Measurements from ENCODE around the gene ARHGAP15.

The ARHGAP15 gene

DNA sequence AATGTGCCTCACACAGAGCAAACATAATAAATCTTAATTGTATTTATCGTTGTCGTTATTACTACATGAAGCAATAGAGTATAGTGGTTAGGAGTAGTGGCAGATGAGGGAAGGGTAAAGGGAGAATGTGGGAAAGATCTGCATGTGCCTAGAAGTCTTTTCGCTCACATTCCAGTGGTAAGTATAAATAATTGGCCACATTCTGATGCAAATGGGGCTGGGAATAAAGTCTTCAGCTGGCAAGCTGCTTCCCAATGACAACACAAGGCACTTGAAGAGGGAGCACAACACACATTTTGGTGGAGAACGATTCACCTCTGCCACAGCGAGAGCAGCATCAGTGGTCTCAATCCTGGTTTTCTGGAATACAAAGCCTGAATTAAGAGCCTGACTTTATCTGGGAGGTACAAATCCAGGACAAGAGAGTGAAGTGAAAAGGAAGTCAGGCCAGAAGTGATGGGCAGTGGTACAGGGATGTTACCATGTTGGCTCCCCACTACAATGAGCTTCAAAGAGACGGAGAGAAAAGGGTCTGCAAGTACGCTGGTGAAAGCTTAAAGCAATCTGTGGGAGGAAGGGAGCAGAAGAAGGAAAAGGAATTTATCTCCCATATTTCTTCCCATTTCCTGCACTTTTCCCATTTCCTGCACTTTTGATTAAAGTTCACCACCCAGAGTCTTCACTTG, 112.3 kb downstream of the ARHGAP15 start:
- H3K27me3 Mint-ChIP-seq (ENCODE audit: low read depth) = no peaks in the 10 kb centered on the region
- H3K9me3 Mint-ChIP-seq = no peaks in the 10 kb centered on the region
- peaks cover 4% of the 10 kb centered on the region for H3K4me1 Mint-ChIP-seq (ENCODE audit: low read depth)
- no peak overlapping the region for H3K4me3 Mint-ChIP-seq
- H3K36me3 Mint-ChIP-seq (ENCODE audit: low read depth) = peaks cover 27% of the 10 kb centered on the region
- peak overlapping the region; percentile 5 for H3K27ac Mint-ChIP-seq

DNA sequence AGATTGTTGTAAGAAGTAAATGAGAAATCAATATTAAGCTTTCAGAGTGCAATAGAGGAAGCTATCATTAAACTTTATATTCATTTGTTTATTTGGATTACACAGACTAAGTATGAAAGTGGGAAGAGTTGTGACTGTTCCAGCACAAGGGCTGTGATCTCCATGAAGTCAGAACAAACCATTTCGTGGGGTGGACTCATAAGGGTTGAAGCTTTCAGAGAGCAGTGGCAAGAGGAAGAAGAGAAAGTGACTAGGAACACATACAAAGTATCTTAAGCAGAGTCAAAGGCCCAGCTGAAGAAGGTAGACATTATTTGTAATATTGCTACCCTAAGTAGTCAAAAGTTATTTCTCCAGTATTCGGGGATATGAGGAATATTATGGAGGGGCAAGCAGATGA, 117.0 kb downstream of the ARHGAP15 start:
- Mint-ChIP-seq H3K27ac (no peak overlapping the region), H3K4me1 (ENCODE audit: low read depth) (peaks cover 15% of the 10 kb centered on the region), H3K27me3 (ENCODE audit: low read depth) (no peaks in the 10 kb centered on the region), H3K9me3 (peaks cover 4% of the 10 kb centered on the region), H3K4me3 (no peak overlapping the region), H3K36me3 (ENCODE audit: low read depth) (peaks cover 29% of the 10 kb centered on the region)

DNA sequence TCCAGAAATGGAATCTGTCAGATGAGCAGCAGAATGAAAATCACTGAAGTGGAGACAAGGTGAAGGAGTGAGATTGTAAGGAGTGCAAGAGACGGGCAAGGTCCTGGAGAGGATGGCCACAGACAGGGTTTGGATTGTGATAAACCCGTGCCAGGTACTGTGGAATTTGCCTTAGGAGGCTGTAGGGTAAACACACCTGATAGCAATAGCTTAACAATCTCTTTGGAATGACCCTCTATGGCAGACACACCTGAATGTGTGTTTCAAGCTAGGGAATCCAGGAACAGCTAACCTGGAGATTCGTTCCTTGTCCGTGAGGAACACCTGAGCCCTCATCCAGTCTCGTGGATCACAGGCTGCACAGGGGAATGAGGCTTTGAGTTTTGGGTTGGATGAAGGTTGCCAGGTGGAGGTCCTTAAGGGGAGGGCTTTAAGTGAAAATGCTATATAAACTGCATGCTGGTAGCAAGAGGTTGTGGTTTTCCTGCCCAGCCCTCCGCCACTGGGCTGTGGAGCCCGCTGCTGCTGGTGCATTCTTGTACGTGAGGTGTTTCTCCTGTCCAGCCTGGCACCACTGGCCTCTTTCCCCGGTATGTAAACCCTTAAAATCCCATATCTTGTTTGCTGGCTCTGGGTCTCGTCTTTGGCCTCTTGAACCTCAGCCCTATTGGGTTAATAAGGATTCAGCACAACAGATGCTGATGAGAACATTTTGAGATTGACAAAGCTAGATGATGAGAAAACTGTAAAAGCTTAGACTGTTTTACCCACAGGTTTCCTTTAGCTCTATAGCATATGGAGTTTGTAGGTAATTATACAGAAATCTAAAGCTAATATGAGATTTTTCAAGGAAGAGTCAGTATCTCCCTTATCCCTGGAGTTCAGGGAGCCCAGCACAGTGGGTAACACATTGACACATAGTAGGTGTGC, 117.9 kb downstream of the ARHGAP15 start:
- Mint-ChIP-seq H3K4me3 (no peak overlapping the region), H3K9me3 (peaks cover 4% of the 10 kb centered on the region), H3K27me3 (ENCODE audit: low read depth) (no peaks in the 10 kb centered on the region), H3K4me1 (ENCODE audit: low read depth) (peaks cover 22% of the 10 kb centered on the region), H3K27ac (no peak overlapping the region), H3K36me3 (ENCODE audit: low read depth) (peaks cover 23% of the 10 kb centered on the region)

DNA sequence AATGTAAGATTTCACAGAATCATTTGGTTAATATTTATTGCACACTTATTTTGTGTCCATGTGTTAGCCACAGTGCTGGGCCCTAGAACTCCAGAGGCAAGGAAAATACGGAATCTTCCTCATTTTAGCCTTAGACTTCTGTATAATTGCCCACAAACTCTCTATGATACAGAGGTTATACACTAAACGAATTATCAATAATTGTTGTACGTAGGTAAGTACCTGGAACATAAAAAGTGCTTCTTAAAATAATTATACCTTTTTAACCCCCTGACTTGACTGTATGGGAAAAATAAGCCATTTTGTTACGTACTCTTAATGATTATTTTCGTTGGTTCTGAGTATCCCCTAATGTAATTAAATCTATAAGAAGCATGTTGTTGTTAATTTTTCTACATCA, 119.4 kb downstream of the ARHGAP15 start:
- Mint-ChIP-seq H3K9me3 (peaks cover 4% of the 10 kb centered on the region), H3K4me3 (no peak overlapping the region), H3K27ac (no peak overlapping the region), H3K4me1 (ENCODE audit: low read depth) (peaks cover 30% of the 10 kb centered on the region), H3K27me3 (ENCODE audit: low read depth) (no peaks in the 10 kb centered on the region), H3K36me3 (ENCODE audit: low read depth) (peaks cover 29% of the 10 kb centered on the region)

DNA sequence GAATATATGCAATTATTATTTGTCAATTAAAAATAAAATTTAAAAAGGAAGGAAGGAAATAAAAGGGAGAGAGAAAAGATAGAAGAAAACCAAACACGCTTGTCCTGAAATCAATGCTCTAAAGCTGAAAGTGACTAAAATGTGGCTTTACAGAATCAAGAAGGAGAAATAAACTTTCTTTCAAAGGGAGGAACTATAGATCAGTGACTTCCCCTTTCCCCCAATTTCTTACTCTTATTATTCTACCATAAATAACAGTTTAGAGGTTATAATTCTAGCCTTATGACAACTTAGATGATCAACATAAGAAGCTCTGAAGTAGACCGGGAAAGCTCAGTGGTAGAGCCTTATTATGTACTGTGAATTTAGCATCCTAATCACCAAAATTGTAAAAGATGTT, 122.5 kb downstream of the ARHGAP15 start:
- no peak overlapping the region for H3K4me3 Mint-ChIP-seq
- peaks cover 4% of the 10 kb centered on the region for H3K9me3 Mint-ChIP-seq
- H3K27me3 Mint-ChIP-seq (ENCODE audit: low read depth) = no peaks in the 10 kb centered on the region
- peaks cover 30% of the 10 kb centered on the region for H3K36me3 Mint-ChIP-seq (ENCODE audit: low read depth)
- H3K27ac Mint-ChIP-seq = peak overlapping the region; percentile 53
- peaks cover 52% of the 10 kb centered on the region for H3K4me1 Mint-ChIP-seq (ENCODE audit: low read depth)

DNA sequence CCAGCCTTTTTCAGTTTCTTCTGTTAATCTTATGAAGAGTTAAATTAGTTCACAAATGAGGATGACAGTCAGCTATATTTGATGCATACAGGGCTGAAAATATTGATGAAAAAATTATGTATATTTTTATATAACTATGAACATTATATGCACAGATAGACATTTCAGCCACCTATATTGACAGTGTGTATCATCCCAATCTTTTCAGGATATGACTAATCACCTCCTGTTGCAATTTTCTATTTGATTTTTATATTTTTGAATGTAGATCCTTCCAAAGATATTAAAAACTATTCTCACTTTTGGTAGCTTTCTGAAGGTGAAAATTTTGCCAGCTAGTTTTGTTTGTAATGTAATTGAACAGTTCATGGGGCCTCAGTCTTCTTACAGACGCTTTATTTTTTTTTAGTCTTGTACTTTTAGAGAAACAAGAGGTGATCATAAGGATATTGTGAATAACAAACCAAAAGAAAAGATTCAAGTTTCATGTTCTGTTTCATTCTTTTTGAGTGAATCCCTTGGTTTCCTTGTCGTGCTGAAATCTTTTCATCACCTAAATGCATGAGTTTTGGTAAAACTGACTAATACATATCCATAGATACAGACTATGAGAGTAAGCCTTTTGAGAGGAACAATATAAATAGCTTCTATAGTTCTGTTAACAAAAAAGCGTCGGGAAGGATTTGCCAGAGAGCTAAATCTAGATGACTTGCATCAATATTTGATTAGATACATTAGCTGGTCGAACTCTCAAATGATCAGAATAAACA, 123.1 kb downstream of the ARHGAP15 start:
- Mint-ChIP-seq H3K9me3 (peaks cover 4% of the 10 kb centered on the region), H3K4me3 (peak overlapping the region; percentile 57), H3K4me1 (ENCODE audit: low read depth) (peaks cover 53% of the 10 kb centered on the region), H3K36me3 (ENCODE audit: low read depth) (peaks cover 29% of the 10 kb centered on the region), H3K27me3 (ENCODE audit: low read depth) (no peaks in the 10 kb centered on the region), H3K27ac (peak overlapping the region; percentile 80)

DNA sequence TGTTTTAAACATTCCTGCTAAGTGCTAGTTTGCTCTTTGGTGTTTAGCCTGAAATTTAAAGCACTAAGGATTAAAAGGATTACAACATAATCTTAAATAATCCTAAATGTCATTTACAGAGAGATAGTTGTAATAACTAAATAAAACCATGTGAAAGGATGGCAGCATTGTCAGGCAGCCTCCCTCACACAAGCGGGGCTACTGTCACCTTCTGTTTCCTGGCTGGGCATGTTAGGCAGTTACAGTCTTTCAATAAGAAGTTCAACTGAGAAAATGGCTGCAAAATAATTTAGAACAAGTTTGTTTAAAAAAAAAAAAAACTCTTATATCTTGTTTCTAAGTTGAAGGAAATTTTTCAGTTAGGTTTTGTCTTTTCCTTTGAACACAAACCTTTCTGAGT, 124.9 kb downstream of the ARHGAP15 start:
- H3K4me1 Mint-ChIP-seq (ENCODE audit: low read depth) = peaks cover 53% of the 10 kb centered on the region
- H3K27ac Mint-ChIP-seq = peak overlapping the region; percentile 83
- H3K4me3 Mint-ChIP-seq = peak overlapping the region; percentile 23
- peaks cover 20% of the 10 kb centered on the region for H3K36me3 Mint-ChIP-seq (ENCODE audit: low read depth)
- H3K9me3 Mint-ChIP-seq = peaks cover 4% of the 10 kb centered on the region
- no peaks in the 10 kb centered on the region for H3K27me3 Mint-ChIP-seq (ENCODE audit: low read depth)

DNA sequence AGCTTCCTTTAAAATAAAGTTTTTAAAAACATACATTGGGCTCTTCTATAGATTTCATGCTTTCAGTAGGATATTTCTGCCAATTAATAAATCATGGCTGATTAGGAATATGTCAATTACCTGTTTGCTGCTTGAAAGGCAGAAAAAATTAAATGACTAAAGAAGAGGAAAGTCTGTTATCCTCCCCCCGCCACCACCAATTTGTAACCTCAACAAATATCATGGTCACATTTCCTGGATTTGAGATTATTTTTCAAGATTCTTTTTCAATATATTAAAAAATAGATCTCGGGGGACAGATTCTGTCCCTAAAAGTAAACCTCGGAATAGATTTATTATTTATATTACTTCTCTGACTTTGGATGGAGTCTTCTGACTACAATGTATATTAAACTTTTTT, 125.9 kb downstream of the ARHGAP15 start:
- H3K36me3 Mint-ChIP-seq (ENCODE audit: low read depth) = peaks cover 18% of the 10 kb centered on the region
- H3K27me3 Mint-ChIP-seq (ENCODE audit: low read depth) = no peaks in the 10 kb centered on the region
- H3K4me1 Mint-ChIP-seq (ENCODE audit: low read depth) = peaks cover 57% of the 10 kb centered on the region
- H3K9me3 Mint-ChIP-seq = peaks cover 4% of the 10 kb centered on the region
- H3K4me3 Mint-ChIP-seq = peak overlapping the region; percentile 16
- peak overlapping the region; percentile 95 for H3K27ac Mint-ChIP-seq

DNA sequence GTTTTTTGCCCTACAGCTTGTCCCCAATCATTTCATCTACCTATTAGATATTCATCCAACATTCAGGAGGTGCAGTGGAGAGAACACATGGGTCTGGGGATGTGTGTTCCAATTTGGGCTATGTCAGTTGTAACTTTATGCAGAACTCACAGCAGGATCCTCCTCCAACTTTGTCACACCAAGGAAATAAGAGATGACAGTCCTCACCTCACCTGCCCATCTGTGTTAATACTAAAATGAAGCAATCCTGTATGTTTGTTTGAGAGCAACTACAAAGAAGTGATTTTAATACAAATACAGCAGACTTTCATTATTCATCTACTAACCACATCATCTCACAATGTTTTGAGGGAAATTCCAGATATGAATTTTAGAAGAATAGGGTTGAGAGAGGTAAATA, 126.7 kb downstream of the ARHGAP15 start:
- H3K4me3 Mint-ChIP-seq = peak overlapping the region; percentile 78
- no peaks in the 10 kb centered on the region for H3K27me3 Mint-ChIP-seq (ENCODE audit: low read depth)
- peak overlapping the region; percentile 95 for H3K27ac Mint-ChIP-seq
- H3K9me3 Mint-ChIP-seq = no peaks in the 10 kb centered on the region
- peaks cover 56% of the 10 kb centered on the region for H3K4me1 Mint-ChIP-seq (ENCODE audit: low read depth)
- peaks cover 12% of the 10 kb centered on the region for H3K36me3 Mint-ChIP-seq (ENCODE audit: low read depth)

DNA sequence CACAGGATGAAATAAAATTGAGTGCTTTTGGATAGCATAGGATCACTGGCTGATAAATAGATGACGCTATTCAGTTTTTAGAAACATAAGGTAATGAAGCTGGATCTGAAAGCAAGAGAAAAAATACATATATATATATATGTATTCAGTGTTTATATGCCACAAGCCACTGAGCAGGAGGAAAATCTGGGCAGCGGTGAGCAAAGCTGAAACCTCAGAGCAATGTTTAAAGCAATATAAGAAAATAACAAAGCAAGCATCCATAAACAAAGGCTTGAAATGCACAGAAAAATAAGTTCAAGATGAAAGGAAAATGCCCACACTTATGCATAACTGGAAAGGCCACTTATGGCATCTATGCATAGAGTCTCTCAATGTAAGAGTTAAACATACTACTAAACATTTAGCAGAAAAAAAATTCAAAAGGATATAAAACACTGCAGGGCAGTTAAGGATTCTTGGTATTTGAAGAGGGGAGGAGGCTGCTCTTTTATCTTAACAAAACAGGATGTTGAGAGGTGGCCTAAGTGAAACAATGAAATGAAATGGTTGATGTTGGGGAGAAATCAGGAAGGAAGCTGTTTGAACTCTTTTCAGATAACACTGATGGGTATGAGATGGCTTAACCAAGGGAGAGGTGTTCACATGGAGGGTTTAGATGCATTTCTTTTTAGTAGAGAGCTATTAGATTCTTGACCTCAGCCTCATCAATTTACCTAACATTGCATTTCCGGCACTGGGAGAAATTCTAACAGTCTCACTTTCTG, 129.1 kb downstream of the ARHGAP15 start:
- H3K27ac Mint-ChIP-seq = peak overlapping the region; percentile 93
- no peaks in the 10 kb centered on the region for H3K27me3 Mint-ChIP-seq (ENCODE audit: low read depth)
- H3K4me3 Mint-ChIP-seq = peak overlapping the region; percentile 75
- H3K4me1 Mint-ChIP-seq (ENCODE audit: low read depth) = peaks cover 59% of the 10 kb centered on the region
- peaks cover 9% of the 10 kb centered on the region for H3K9me3 Mint-ChIP-seq
- H3K36me3 Mint-ChIP-seq (ENCODE audit: low read depth) = peaks cover 12% of the 10 kb centered on the region

DNA sequence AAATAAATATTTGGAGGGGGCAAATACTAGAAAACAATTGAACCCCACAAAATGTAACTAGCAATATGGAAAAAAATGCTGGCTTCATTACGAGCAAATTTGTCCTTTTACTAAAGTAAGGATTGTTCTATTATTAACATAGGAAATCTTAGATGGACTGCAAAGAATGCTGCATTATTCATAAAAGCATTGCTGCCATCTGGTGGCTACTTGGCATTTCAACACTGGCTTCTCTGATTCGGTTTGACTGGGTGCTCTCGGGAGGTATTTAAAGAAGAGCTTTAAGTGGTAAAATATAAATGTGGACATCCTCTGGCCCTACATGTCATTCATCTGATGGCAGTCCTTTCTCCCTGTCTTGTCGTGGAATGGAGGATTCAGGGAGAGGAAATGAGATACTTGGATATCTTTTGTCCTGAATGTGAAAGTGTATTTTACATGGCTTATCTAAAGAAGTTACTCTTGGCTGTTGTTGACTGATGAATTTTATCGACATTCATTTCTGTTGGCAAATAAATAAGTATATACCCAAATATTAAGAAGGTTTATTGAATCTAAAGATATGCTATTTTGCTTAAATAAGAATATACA, 130.2 kb downstream of the ARHGAP15 start:
- no peaks in the 10 kb centered on the region for H3K27me3 Mint-ChIP-seq (ENCODE audit: low read depth)
- peaks cover 18% of the 10 kb centered on the region for H3K36me3 Mint-ChIP-seq (ENCODE audit: low read depth)
- peak overlapping the region; percentile 93 for H3K27ac Mint-ChIP-seq
- H3K4me1 Mint-ChIP-seq (ENCODE audit: low read depth) = peaks cover 56% of the 10 kb centered on the region
- peaks cover 12% of the 10 kb centered on the region for H3K9me3 Mint-ChIP-seq
- H3K4me3 Mint-ChIP-seq = peak overlapping the region; percentile 75

DNA sequence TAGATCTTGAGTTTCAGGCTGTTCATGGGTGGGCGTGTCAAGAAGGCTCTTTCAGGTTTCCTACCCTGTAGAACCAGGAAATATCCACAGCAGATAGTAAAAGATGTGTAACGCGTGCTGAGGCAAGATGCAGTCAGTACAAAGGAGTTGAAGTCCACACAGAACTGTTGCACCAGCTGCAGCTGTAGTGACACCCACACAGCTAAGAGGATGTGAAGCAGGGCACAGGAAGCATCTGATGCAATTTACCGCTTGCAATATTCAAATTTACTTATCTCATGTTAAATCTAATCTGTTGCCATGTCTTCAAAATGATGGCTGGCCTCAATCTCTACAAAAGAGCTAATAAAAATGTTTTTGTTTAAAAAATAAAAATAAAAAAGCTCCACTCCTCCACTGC, 132.8 kb downstream of the ARHGAP15 start:
- Mint-ChIP-seq H3K36me3 (ENCODE audit: low read depth) (peaks cover 28% of the 10 kb centered on the region), H3K27me3 (ENCODE audit: low read depth) (no peaks in the 10 kb centered on the region), H3K4me1 (ENCODE audit: low read depth) (peaks cover 42% of the 10 kb centered on the region), H3K9me3 (peaks cover 22% of the 10 kb centered on the region), H3K27ac (peak overlapping the region; percentile 100), H3K4me3 (peak overlapping the region; percentile 77)

DNA sequence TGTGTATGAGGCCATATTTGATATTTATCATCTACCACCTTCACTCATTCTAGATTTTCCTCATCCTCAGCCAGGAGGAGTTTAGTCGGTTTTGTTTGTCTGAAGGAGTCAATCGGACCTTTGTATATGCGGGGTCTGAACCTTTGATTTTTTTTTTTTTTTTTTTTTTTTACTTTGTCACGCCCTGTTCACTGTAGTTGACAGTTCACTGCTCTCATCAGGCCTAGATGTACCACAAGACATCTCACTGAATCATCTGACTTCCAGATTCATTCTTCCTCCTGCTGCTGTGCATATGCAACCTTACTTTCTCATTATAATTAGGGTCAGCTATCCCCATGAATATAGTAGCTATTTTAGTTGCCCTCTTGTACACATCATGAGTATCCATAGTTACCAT, 133.2 kb downstream of the ARHGAP15 start:
- H3K4me1 Mint-ChIP-seq (ENCODE audit: low read depth) = peaks cover 42% of the 10 kb centered on the region
- H3K9me3 Mint-ChIP-seq = peaks cover 26% of the 10 kb centered on the region
- H3K27ac Mint-ChIP-seq = peak overlapping the region; percentile 100
- peaks cover 32% of the 10 kb centered on the region for H3K36me3 Mint-ChIP-seq (ENCODE audit: low read depth)
- peak overlapping the region; percentile 29 for H3K4me3 Mint-ChIP-seq
- H3K27me3 Mint-ChIP-seq (ENCODE audit: low read depth) = no peaks in the 10 kb centered on the region
